Epithelial cell of proximal tubule (primary cell): ENCODE measurements around the gene PCNA. TPM values are rescaled to one million over a fixed set of nuclear protein-coding genes. Genes with fewer than 3 reads are reported as not detected.
"Not testable (repeated sequence)": the region's sequence is repeated elsewhere in the genome, so short reads cannot be mapped to it uniquely, and the experiment has no call there.

Experiments
- DNase-seq: peaks from one replicate; pipeline ENCODE4 v3.0.0-alpha.2; 2011; ENCODE audit warnings: low read depth
- H3K4me3 ChIP-seq: 2 replicates; pipeline ENCODE4 v1.5.1; 2011; ENCODE audit warnings: low read depth, mild to moderate bottlenecking, low read length
- CTCF ChIP-seq: conservative IDR thresholded peaks from 2 replicates; pipeline ENCODE4 v1.5.1; 2012; ENCODE audit warnings: low read depth, mild to moderate bottlenecking, low read length
- total RNA-seq: library from RNA; depleted of rRNA; stranded (reverse); fragments of >200 nt; gene quantifications from 2 replicates; pipeline ENCODE4 v1.2.3, GENCODE V29; 2015

Gene PCNA
- total RNA-seq, 1 donor from 2014 or later, result 327 TPM

- peak; percentile 82 for TF ChIP-seq CTCF
- no peak for DNase-seq
- no peak overlapping the region for H3K4me3 ChIP-seq
Measured at GRCh38 chr20:5100684-5101347, 18.9 kb downstream of the PCNA start.

GRCh38 chr20:5099909-5100308 lies 19.8 kb downstream of the PCNA start:
- not testable (repeated sequence) for DNase-seq, H3K4me3 ChIP-seq

GRCh38 chr20:5099009-5099408 lies 20.7 kb downstream of the PCNA start:
- DNase-seq, H3K4me3 ChIP-seq: not testable (repeated sequence)

GRCh38 chr20:5096463-5096862 lies 23.3 kb downstream of the PCNA start:
- no peak overlapping the region for H3K4me3 ChIP-seq
- no peak for DNase-seq
- no peak for TF ChIP-seq CTCF

- no peak for DNase-seq
- no peak overlapping the region for H3K4me3 ChIP-seq
- TF ChIP-seq CTCF, result no peak
Measured at GRCh38 chr20:5095931-5096330, 23.8 kb downstream of the PCNA start.

DNA sequence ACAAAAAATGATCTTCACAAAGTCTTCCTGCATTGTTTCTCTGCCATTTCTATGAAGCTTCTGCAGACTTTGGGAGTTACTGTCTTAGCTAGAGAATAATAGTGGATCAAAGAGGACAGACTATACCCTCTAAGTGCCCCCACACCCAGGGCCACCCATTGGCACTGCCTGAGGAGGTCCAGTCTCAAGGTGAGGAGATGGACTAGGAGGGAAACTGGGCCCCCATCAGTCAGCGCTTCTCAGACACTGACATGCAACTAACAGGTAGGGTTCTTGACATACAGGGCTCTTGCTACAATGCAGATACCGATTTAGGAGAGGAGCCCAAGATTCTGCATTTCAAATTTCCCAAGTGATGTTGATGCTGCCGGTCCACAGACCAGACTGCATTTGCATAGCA lies 24.3 kb downstream of the PCNA start:
- no peak for TF ChIP-seq CTCF
- H3K4me3 ChIP-seq, result no peak overlapping the region

DNA sequence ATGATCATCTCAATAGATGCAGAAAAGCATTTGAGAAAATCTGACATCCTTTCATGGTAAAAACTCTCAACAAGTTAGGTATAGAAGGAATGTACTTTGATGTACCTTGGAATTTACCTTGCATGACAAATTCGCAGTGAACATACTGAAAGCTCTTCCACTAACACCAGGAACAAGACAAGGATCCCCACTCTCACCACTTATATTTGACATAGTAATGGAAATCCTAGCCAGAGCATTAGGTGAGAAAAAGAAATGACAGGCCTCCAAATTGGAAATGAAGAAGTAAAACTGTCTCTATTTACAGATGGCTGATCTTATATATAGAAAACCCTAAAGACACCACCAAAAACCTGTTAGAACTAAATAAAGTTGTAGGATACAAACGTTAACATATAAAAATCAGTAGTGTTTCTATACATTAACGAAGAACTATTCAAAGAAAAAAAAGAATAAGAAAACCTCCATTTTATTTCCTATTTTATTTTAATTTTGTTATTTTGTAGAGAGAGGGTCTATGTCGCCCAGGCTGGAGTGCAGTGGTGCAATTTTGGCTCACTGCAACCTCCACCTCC lies 26.9 kb downstream of the PCNA start:
- no peak for DNase-seq
- TF ChIP-seq CTCF, result no peak
- H3K4me3 ChIP-seq, result no peak overlapping the region

More for the DNA sequence above, 24.3 kb downstream of the PCNA start:
- no peak for DNase-seq

GRCh38 chr20:5091902-5092301 lies 27.9 kb downstream of the PCNA start:
- DNase-seq, result no peak
- H3K4me3 ChIP-seq, result no peak overlapping the region
- no peak for TF ChIP-seq CTCF
